Ectodermal cell (in vitro differentiated cells): ENCODE measurements around the gene PUS10.

Experiments
- H3K27ac ChIP-seq: 2 replicates; pipeline ENCODE4 v1.7.0; 2013; ENCODE audit warnings: mild to moderate bottlenecking, low read depth, low read length; ENCODE audit not compliant: insufficient read depth, poor library complexity, severe bottlenecking
- H3K27me3 ChIP-seq: 2 replicates; pipeline ENCODE4 v1.7.0; 2013; ENCODE audit warnings: mild to moderate bottlenecking, low read length; ENCODE audit not compliant: insufficient read depth, control insufficient read depth, poor library complexity, severe bottlenecking
- H3K36me3 ChIP-seq: one replicate; pipeline ENCODE4 v1.7.0; 2013; ENCODE audit warnings: low read length; ENCODE audit not compliant: control insufficient read depth, insufficient read depth
- H3K4me1 ChIP-seq: one replicate; pipeline ENCODE4 v1.7.0; 2013; ENCODE audit warnings: low read length; ENCODE audit not compliant: control insufficient read depth, insufficient read depth
- H3K4me3 ChIP-seq: 2 replicates; pipeline ENCODE4 v1.7.0; 2013; ENCODE audit warnings: low read depth, low read length, control low read depth; ENCODE audit not compliant: insufficient read depth
- H3K9me3 ChIP-seq: 2 replicates; pipeline ENCODE4 v1.7.0; 2013; ENCODE audit warnings: mild to moderate bottlenecking, low read length, moderate library complexity; ENCODE audit not compliant: control insufficient read depth
- WGBS, 2 experiments: methylation state at CpG; one replicate each; pipeline ENCODE4 v1.1.7; 2013; ENCODE audit warnings: missing lambda C conversion rate in 2 of 2; 5-methylcytosine and 5-hydroxymethylcytosine counted together

PUS10 gene

DNA sequence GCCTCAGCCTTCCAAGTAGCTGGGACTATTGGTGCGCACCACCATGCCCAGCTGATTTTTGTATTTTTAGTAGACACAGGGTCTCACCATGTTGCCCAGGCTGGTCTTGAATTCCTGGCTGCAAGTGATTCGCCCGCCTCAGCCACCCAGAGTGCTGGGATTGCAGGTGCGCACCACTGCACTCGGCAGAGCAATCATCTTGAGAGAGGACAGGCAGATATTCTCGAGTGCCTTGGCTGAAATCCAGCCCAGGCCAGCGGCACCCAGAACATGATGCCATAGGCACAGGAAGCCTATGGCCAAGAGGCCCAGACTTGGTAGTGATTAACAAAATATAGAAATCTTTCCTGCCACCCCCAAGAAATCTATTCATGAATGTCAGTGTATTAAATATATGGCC, 58.6 kb downstream of the PUS10 start:
- 93 to 94% methylated on average over 7 of the region's 7 CpGs for WGBS, 2 experiments
- Histone ChIP-seq H3K27ac (no peak overlapping the region), H3K27me3 (no peaks in the 10 kb centered on the region), H3K4me3 (no peak overlapping the region), H3K9me3 (no peaks in the 10 kb centered on the region), H3K36me3 (no peaks in the 10 kb centered on the region), H3K4me1 (no peaks in the 10 kb centered on the region)

DNA sequence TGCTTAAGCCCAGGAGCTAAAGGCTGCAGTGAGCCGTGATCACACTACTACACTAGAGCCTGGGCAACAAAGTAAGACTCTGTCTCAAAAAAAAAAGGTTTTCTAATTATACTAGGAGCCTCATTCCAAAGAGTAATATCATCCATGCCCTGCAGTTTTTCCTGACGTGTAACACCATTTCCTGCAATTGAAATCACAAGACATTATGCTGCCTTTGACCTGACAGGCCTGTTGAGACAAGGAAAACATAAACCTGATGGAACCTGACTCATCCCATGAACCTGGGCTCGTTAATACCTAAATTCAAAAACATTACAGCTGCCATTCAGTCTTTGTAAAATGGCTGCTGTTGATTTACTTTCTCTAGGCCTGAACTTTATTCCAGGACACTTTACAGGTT, 59.3 kb downstream of the PUS10 start:
- Histone ChIP-seq H3K36me3 (no peaks in the 10 kb centered on the region), H3K27me3 (no peaks in the 10 kb centered on the region), H3K27ac (no peak overlapping the region), H3K4me3 (no peak overlapping the region), H3K9me3 (no peaks in the 10 kb centered on the region), H3K4me1 (no peaks in the 10 kb centered on the region)
- WGBS, 2 experiments, result 88 to 94% methylated on average over 3 of the region's 3 CpGs

DNA sequence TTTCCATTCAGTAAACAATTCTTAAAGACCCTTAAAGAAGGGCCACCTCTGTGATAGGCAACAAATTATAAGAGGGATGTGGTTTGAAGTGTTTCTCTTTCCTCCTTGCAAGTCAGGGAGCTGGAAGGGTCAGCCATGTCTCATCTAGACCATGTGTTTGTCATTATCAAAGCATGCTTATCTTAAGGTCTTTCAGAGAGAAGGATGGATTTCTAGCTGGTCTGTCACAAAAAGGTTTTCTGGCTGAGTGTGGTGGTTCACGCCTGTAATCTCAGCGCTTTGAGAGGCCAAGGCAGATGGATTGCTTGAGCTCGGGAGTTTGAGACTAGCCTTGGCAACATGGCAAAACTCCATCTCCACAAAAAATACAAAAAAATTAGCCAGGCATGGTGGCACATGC, 59.7 kb downstream of the PUS10 start:
- H3K9me3 ChIP-seq, result no peaks in the 10 kb centered on the region
- no peaks in the 10 kb centered on the region for H3K36me3 ChIP-seq
- WGBS, 2 experiments, result 89 to 95% methylated on average over 3 of the region's 3 CpGs
- H3K27me3 ChIP-seq, result no peaks in the 10 kb centered on the region
- no peaks in the 10 kb centered on the region for H3K4me1 ChIP-seq
- no peak overlapping the region for H3K4me3 ChIP-seq
- no peak overlapping the region for H3K27ac ChIP-seq

DNA sequence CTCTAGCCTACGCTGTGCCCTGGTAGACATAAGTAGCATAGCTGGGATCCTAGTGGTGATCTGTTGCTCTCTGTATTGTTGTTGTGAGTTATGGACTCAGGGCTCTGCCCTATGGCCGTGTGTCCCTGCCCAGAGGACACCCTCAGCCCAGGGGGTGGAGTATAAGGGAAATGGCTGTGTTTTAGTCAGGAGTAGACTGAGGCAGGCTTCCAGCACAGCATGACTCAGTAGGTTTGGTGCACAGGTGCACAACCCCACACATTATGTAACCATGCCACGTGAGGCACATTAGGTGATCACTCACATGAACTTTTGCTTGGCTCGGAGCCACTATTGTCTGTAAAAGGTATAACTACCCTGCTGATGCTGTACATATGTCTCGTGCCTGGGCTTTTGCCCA, 60.4 kb downstream of the PUS10 start:
- no peak overlapping the region for H3K4me3 ChIP-seq
- no peak overlapping the region for H3K27ac ChIP-seq
- no peaks in the 10 kb centered on the region for H3K36me3 ChIP-seq
- H3K9me3 ChIP-seq, result no peaks in the 10 kb centered on the region
- H3K27me3 ChIP-seq, result no peaks in the 10 kb centered on the region
- H3K4me1 ChIP-seq, result no peaks in the 10 kb centered on the region
- 89 to 90% methylated on average over 5 of the region's 5 CpGs for WGBS, 2 experiments

DNA sequence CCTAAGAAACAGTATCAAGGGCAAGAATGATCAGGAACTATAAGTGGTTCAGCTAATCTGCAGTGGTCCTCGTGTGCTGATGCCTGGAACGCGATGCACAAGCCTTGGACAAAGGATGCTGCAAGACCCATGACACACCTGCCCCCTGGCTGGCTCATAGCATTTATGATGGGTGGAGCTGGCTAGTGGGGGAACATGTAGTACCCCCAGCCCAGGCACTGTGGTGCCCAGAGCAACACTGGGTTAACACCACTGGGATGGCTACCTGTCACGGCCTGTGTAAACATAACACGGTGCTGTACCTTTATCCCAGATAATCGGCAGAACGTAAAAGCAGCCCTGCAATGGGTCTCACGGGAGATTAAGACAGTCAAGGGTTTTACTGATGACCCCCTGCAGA, 60.8 kb downstream of the PUS10 start:
- H3K27me3 ChIP-seq, result no peaks in the 10 kb centered on the region
- H3K27ac ChIP-seq, result no peak overlapping the region
- H3K4me1 ChIP-seq, result no peaks in the 10 kb centered on the region
- WGBS, 2 experiments, result 87 to 89% methylated on average over 8 of the region's 8 CpGs
- no peak overlapping the region for H3K4me3 ChIP-seq
- H3K36me3 ChIP-seq, result no peaks in the 10 kb centered on the region
- H3K9me3 ChIP-seq, result no peaks in the 10 kb centered on the region

DNA sequence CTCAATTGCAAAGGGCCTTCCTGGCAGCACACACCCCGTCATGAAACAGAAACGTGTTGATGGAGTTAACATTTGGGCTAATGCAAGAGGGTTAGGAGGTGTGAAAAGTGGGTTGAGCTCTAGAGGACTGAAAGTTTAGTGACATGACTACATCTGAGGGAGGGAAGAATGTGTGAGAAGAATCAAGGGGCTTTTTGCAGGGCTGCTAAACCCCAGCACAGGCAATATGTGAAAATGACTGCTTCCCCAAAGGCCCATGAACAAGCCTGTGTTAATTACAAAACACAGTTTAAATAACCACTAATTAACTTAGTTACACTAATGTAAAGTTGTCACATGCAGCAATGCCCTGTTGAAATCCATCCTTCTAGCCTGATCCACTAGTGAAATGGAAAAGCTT, 63.9 kb downstream of the PUS10 start:
- 84 to 87% methylated on average over 2 of the region's 2 CpGs for WGBS, 2 experiments
- H3K27ac ChIP-seq, result no peak overlapping the region
- H3K9me3 ChIP-seq, result no peaks in the 10 kb centered on the region
- no peaks in the 10 kb centered on the region for H3K36me3 ChIP-seq
- H3K4me3 ChIP-seq, result no peak overlapping the region
- H3K4me1 ChIP-seq, result no peaks in the 10 kb centered on the region
- no peaks in the 10 kb centered on the region for H3K27me3 ChIP-seq

DNA sequence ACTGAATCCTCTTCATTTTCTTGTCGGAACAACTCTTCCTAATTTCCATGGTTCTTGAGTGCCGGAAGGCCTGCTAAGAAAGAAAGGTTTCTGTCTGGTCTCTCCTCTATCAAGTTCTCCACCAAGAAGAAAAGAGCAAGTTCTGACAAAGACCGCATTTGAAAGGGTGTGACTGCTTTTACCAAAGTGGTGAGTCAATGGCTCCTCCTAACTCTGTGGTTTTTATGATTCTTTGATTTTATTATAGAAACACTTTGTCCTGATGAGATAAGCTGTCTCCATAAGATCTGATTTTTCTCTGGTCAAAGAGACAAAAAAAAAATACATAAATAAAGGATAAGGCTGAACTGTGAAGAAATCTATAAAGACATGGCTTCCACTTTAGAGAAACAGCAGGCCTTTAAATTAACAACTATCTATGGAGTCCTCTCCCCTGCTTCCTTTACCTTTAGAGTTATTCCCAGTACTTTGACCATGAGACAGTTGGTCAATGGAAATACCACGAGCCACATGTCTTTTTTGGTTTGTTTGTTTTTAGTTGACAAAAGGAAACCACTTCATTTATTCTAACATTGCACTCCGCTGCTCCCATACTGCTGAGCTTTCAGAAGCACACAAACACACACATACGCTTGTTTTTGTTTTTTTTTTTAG, 69.0 kb downstream of the PUS10 start:
- H3K27ac ChIP-seq, result no peak overlapping the region
- no peaks in the 10 kb centered on the region for H3K9me3 ChIP-seq
- no peaks in the 10 kb centered on the region for H3K27me3 ChIP-seq
- 90 to 96% methylated on average over 4 to 6 of the region's 6 CpGs for WGBS, 2 experiments
- H3K4me1 ChIP-seq, result no peaks in the 10 kb centered on the region
- no peak overlapping the region for H3K4me3 ChIP-seq
- H3K36me3 ChIP-seq, result no peaks in the 10 kb centered on the region

DNA sequence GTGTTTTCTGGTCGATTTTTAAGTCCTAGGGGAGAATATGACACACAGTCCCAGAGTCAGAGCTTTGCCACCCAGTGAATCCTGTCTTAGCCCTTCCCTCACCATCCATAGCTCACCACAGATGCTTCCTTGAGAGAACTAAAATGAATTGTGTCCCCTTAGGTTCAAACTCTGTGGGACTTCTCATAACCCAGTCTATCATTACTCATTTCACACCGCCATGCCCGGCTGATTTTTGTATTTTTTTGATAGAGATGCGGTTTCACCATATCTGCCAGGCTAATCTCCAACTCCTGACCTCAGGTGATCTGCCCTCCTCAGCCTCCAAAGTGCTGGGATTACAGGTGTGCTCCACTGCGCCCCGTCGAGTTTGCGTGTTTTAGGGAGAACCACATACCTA, 69.9 kb downstream of the PUS10 start:
- Histone ChIP-seq H3K4me1 (no peaks in the 10 kb centered on the region), H3K4me3 (no peak overlapping the region), H3K9me3 (no peaks in the 10 kb centered on the region), H3K36me3 (no peaks in the 10 kb centered on the region), H3K27me3 (no peaks in the 10 kb centered on the region), H3K27ac (no peak overlapping the region)
- 89 to 93% methylated on average over 8 of the region's 8 CpGs for WGBS, 2 experiments

DNA sequence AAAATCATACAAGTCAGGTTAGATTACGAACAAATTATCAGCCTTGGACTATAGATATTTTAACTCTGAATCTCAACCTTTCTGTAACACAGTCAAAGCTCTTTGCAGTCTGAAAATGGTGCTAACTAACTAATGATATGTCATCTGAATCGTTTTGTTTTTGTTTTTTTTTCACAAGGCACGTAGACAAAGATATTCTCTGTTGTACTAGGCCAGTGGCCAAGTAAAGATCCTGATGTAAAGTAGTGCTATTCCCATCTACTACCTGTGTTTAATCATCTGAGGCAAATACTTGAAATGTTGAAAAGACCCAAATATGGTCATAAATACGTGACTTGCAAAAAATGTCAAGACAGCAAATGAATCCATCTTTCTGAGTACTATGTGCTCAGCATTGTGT, 71.0 kb downstream of the PUS10 start:
- H3K27me3 ChIP-seq, result no peaks in the 10 kb centered on the region
- no peaks in the 10 kb centered on the region for H3K36me3 ChIP-seq
- 95 to 96% methylated on average over 4 of the region's 4 CpGs for WGBS, 2 experiments
- H3K27ac ChIP-seq, result no peak overlapping the region
- no peak overlapping the region for H3K4me3 ChIP-seq
- no peaks in the 10 kb centered on the region for H3K9me3 ChIP-seq
- no peaks in the 10 kb centered on the region for H3K4me1 ChIP-seq

DNA sequence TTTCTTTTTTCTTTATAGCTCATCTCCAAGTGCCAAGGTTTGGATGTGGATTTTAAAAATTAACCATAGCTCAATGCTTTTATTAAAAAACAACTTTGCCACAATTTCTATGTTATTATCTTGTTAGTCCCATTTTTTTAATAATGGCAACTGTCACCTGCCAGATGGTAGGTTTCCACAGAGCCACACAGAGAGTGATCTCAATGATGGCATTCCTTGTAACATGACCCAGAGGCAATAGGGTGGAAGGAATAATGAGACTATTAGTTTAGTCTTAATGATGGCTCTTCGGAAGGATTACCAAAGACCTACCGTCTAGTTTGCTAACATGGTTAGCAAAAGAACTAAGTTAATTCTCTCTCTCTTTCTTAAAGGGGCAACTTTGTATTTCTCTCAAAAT, 72.7 kb downstream of the PUS10 start:
- WGBS, 2 experiments, result 74% methylated on average over 2 of the region's 2 CpGs; no CpG with 5 or more reads in 1 of the 2 experiments
- H3K36me3 ChIP-seq, result no peaks in the 10 kb centered on the region
- H3K27ac ChIP-seq, result no peak overlapping the region
- no peaks in the 10 kb centered on the region for H3K4me1 ChIP-seq
- no peak overlapping the region for H3K4me3 ChIP-seq
- no peaks in the 10 kb centered on the region for H3K27me3 ChIP-seq
- no peaks in the 10 kb centered on the region for H3K9me3 ChIP-seq

DNA sequence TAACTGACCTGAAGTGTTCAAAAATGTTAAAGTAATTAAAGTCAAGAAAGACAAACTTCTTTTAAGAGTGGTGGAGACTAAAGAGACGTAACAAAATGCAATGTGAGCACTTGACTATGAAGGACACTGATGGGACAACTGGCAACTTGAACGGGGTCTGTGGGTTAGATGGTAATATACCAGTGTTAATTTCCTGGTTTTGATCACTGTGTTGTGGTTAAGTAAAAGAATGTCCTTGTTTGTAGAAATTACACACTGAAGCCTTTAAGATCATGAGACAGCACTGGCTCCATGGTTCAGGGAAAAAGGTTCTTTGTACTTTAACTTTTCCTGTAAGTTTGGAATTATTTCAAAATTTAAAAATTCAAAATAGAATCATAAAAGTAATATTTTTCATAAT, 78.4 kb downstream of the PUS10 start:
- H3K4me3 ChIP-seq, result no peak overlapping the region
- H3K36me3 ChIP-seq, result no peaks in the 10 kb centered on the region
- H3K27me3 ChIP-seq, result no peaks in the 10 kb centered on the region
- WGBS, 2 experiments, result 95 to 96% methylated on average over 2 of the region's 2 CpGs
- H3K9me3 ChIP-seq, result no peaks in the 10 kb centered on the region
- no peak overlapping the region for H3K27ac ChIP-seq
- no peaks in the 10 kb centered on the region for H3K4me1 ChIP-seq
